AG04450 (cell line): ENCODE data around the gene C16orf95. TPM values are rescaled to one million over a fixed set of nuclear protein-coding genes. Genes with fewer than 3 reads are reported as not detected.

Experiments used
- CTCF ChIA-PET: fragments of 300-600, 350-600 bp; formaldehyde crosslinking; extraction: SDS; loops from one replicate; lab custom pipeline; 2022; ENCODE audit warnings: antibody characterized with exemption, inconsistent platforms; lab: Charles Lee
- POLR2A ChIA-PET: fragments of 350-600 bp; formaldehyde crosslinking; extraction: SDS; loops from one replicate; lab custom pipeline; 2021; ENCODE audit warnings: antibody characterized with exemption, inconsistent platforms; lab: Yijun Ruan, JAX
- DNase-seq: peaks from one replicate; pipeline ENCODE4 v3.0.0-alpha.2; 2011; ENCODE audit warnings: low read depth, low spot score
- H3K27ac ChIP-seq: one replicate; pipeline ENCODE4 v1.5.1; 2012; ENCODE audit warnings: low read depth, low read length, control low read depth
- H3K27me3 ChIP-seq: one replicate; pipeline ENCODE4 v1.6.0; 2012; ENCODE audit warnings: low read length; ENCODE audit not compliant: control insufficient read depth, insufficient read depth
- H3K4me3 ChIP-seq: 2 replicates; pipeline ENCODE4 v1.5.1; 2011; ENCODE audit warnings: mild to moderate bottlenecking, low read depth, low read length, control low read depth
- H3K9me3 ChIP-seq: 2 replicates; pipeline ENCODE4 v1.5.1; 2012; ENCODE audit warnings: low read length; ENCODE audit not compliant: control insufficient read depth, insufficient read depth
- polyA plus RNA-seq: library from polyadenylated mRNA; depleted of rRNA; stranded (reverse); fragments of >200 nt; gene quantifications from 2 replicates; pipeline ENCODE4 v1.2.3, GENCODE V29; 2011
- TF ChIP-seq, protein P1 (sequence below): IDR thresholded peaks from 2 replicates; pipeline ENCODE4 v1.5.1; 2011; ENCODE audit warnings: low read depth, low read length, control low read depth, inconsistent platforms

Gene C16orf95
- polyA plus RNA-seq, 1 experiment = 2.0 TPM

DNA sequence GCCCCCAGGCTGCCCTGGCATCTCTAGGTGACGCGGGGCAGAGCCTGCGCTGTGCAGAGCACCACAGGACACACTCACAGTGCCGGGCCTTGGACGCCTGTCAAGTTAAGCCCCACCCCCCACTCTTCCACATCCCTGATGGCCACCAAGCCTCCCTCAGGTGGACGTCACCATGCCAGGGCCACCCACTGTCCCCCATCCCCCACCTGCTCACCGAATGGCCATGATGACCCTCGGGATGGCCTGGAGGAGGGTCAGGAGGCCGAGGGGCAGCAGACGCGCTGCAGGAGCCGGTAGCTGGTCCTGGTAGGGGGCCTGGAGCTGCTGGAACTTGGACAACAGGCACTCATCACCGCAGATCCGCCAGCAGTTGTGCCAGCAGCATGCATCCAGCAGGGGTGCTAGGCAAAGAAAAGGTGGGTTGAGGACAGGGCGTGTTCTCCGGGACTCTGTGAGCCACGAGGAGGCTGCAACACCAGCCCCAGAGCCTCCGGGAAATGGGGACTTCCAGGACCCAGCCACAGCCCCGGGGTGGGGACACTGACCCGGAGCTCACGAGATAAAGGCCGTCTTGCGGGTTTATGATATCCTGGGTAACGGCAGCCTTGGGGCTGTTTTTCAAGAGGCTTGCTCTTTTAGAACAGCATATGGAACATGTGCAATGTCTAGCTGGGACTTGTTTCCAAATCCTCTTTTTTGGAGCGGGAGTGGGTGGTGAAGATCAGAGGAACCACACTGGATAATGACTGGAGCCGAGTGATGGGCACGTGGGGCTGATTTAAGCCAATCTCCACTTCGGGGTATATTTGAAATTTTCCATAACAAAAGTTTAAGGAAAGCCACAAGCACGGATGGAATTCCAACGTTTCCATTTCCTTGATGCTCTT is 11.4 kb downstream of the C16orf95 start:
- CTCF ChIA-PET = interaction anchor here (1.2 kb wide), 1 partner anchor 8 kb away, joined by 5 read pairs; no protein-coding TSS in a partner anchor
- peak; percentile 23 for DNase-seq
- Histone ChIP-seq H3K4me3 (peak overlapping the region; percentile 25), H3K27me3 (no peaks in the 10 kb centered on the region), H3K9me3 (peaks cover 4% of the 10 kb centered on the region), H3K27ac (peak overlapping the region; percentile 11)
- POLR2A ChIA-PET = interaction anchor here (1.1 kb wide), 1 partner anchor 12 kb away, joined by 5 read pairs; the partner anchor contains the start of gene C16orf95
- TF ChIP-seq, protein P1, sequence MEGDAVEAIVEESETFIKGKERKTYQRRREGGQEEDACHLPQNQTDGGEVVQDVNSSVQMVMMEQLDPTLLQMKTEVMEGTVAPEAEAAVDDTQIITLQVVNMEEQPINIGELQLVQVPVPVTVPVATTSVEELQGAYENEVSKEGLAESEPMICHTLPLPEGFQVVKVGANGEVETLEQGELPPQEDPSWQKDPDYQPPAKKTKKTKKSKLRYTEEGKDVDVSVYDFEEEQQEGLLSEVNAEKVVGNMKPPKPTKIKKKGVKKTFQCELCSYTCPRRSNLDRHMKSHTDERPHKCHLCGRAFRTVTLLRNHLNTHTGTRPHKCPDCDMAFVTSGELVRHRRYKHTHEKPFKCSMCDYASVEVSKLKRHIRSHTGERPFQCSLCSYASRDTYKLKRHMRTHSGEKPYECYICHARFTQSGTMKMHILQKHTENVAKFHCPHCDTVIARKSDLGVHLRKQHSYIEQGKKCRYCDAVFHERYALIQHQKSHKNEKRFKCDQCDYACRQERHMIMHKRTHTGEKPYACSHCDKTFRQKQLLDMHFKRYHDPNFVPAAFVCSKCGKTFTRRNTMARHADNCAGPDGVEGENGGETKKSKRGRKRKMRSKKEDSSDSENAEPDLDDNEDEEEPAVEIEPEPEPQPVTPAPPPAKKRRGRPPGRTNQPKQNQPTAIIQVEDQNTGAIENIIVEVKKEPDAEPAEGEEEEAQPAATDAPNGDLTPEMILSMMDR = peak; percentile 37

DNA sequence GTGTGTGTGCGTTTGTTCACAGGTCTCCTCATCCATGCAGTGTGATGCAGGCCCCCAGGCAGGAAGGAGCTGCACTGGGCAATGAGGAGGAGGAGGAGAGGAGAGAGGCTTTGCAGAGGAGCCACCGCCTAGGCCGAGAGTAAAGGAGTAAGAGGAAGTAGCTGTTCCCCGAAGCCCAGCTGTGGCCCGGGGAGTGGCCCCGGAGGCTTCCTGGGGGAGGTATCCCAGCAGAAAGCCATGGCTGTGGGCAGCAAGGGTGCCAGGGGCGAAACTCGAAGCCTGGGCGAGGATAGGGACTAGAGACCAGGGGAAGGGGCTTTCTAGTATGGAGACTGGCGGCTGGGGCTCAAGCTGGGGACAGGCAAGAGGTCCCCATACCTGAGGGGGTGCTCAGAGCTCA is 12.2 kb downstream of the C16orf95 start:
- peaks cover 4% of the 10 kb centered on the region for H3K9me3 ChIP-seq
- TF ChIP-seq, protein P1 = no peak
- no peaks in the 10 kb centered on the region for H3K27me3 ChIP-seq
- DNase-seq = no peak
- ChIA-PET POLR2A (no interaction called here), CTCF (no interaction called here)
- H3K27ac ChIP-seq = no peak overlapping the region
- no peak overlapping the region for H3K4me3 ChIP-seq

GRCh38 chr16:87303962-87304521 is 13.2 kb downstream of the C16orf95 start:
- H3K4me3 ChIP-seq = no peak overlapping the region
- DNase-seq = no peak
- no peak overlapping the region for H3K27ac ChIP-seq
- H3K27me3 ChIP-seq = no peaks in the 10 kb centered on the region
- POLR2A ChIA-PET = no interaction called here
- TF ChIP-seq, protein P1 = no peak
- CTCF ChIA-PET = no interaction called here
- H3K9me3 ChIP-seq = peaks cover 4% of the 10 kb centered on the region

GRCh38 chr16:87303431-87303930 is 13.7 kb downstream of the C16orf95 start:
- CTCF ChIA-PET = interaction anchor here (1.0 kb wide), 1 partner anchor 25 kb away, joined by 3 read pairs; no protein-coding TSS in a partner anchor
- H3K4me3 ChIP-seq = no peak overlapping the region
- no peak overlapping the region for H3K27ac ChIP-seq
- TF ChIP-seq, protein P1 = no peak
- DNase-seq = no peak
- peaks cover under 1% of the 10 kb centered on the region for H3K9me3 ChIP-seq
- POLR2A ChIA-PET = no interaction called here
- no peaks in the 10 kb centered on the region for H3K27me3 ChIP-seq
